Cardiac fibroblast (primary cell): ENCODE results near the gene FUZ.

Experiments used
- DNase-seq, 2 donors: peaks; one replicate each; pipeline versions ENCODE4 v3.0.0 to v3.0.0-alpha.2; 2010; ENCODE audit warnings: low read depth in 2 of 2
- H3K4me3 ChIP-seq, 2 donors: replicated peaks in 1 of 2; 1 replicate in 1 of 2; 2 replicates in 1 of 2; pipeline ENCODE4 v1.5.1; 2011; ENCODE audit warnings: low read depth in 2 of 2, low read length in 2 of 2, mild to moderate bottlenecking in 2 of 2, moderate library complexity in 1 of 2
- TF ChIP-seq, protein P1 (sequence below): IDR thresholded peaks from one replicate; pipeline ENCODE4 v1.5.1; 2011; ENCODE audit warnings: low read depth, mild to moderate bottlenecking, low read length, inconsistent platforms

FUZ gene

DNA sequence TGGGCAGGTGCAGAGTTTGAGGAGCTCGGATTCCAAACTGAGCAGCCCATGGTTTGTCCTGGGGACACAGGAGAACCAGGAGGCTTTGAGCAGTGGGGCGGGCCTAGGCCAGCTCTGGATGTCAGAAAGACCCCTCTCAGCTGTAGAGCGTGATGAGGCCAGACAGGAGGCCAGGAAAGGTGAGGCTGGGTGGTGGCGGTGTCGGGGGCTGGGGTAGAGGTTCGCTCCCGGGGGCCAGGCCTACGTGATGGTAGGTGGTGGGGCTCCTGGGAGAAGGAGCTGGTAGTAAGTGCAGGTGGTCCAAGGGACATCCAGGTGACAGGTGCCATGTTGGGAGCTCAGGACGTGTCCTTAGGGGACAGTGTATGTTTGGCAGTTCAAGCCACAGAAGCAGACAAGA lies 24.3 kb upstream of the FUZ start:
- TF ChIP-seq, protein P1, sequence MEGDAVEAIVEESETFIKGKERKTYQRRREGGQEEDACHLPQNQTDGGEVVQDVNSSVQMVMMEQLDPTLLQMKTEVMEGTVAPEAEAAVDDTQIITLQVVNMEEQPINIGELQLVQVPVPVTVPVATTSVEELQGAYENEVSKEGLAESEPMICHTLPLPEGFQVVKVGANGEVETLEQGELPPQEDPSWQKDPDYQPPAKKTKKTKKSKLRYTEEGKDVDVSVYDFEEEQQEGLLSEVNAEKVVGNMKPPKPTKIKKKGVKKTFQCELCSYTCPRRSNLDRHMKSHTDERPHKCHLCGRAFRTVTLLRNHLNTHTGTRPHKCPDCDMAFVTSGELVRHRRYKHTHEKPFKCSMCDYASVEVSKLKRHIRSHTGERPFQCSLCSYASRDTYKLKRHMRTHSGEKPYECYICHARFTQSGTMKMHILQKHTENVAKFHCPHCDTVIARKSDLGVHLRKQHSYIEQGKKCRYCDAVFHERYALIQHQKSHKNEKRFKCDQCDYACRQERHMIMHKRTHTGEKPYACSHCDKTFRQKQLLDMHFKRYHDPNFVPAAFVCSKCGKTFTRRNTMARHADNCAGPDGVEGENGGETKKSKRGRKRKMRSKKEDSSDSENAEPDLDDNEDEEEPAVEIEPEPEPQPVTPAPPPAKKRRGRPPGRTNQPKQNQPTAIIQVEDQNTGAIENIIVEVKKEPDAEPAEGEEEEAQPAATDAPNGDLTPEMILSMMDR, result no peak
- no peak for DNase-seq
- H3K4me3 ChIP-seq, result no peak overlapping the region

DNA sequence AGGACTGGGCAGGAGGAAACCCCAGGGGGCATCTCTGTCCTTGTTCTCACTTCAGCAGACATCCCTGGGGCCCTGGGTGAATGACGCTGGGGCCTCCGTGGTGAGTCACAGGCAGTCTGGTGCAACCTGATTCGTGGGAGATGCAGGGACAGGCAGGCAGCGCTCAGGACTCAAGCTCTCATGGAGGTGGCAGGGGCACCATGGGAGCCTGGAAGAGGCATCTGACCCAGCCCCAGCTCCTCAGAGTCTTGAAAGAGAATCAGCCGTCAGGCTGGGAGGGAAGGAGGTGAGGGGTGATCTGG lies 23.9 kb upstream of the FUZ start:
- H3K4me3 ChIP-seq, result no peak overlapping the region
- TF ChIP-seq, protein P1, result no peak
- DNase-seq, result peak in 1 of 2 donors; percentile 50

DNA sequence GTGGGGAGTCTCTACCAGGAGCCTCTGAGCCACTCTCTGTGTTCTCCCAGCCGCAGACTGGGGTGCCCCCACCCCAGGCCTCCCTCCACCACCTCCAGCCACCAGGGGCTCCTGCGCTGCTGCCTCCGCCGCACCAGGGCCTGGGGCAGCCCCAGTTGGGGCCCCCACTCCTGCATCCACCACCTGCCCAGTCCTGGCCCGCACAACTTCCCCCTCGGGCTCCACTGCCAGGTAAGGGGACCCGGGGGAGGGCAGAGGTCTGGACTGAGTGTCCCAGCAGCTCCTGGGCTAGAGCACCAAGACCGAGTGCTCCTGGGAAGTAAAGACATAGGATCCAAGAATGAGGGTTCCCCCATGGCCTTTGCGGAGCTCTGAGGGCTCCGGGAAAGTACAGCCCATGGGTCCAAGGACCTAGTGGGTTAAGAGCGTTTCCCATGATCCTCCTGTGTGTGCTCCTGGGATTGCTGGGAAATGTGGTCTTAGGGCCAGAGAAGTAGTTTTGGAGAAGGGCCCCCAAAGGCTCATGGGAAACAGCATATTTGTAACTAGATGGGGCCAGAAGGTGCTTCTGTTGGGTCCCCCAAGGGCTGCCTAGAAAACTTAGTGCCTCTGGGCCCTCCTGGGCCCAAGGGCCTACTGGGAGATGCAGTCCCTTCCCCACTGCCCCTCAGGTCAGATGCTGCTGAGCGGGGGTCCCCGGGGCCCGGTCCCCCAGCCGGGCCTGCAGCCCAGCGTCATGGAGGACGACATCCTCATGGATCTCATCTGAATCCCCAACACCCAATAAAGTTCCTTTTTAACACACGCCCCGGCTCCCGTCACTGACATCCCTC lies 23.3 kb upstream of the FUZ start:
- DNase-seq, result no peak
- TF ChIP-seq, protein P1, result no peak
- no peak overlapping the region for H3K4me3 ChIP-seq

GRCh38 chr19:49835562-49835961 lies 22.5 kb upstream of the FUZ start:
- H3K4me3 ChIP-seq, result no peak overlapping the region
- TF ChIP-seq, protein P1, result no peak
- DNase-seq, result no peak

DNA sequence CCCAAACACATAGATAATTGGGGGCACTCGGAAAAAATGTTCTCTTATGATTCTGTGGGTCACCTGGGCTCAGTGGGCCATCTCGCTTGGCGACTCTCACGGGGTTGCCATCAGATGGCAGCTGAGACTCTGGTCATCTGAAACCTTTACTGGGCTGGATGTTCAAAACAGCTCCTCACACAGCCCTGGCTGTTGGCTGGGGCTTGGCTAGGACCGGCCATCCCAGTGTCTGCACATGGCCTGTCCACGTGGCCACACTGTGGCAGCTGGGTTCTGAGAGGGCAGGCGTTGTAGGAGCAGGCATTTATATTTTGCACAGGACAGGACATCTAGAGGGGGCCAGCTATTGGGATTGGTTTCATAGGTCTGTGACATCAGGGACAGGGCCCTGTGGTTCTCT lies 20.5 kb upstream of the FUZ start:
- TF ChIP-seq, protein P1, result no peak
- DNase-seq, result no peak

DNA sequence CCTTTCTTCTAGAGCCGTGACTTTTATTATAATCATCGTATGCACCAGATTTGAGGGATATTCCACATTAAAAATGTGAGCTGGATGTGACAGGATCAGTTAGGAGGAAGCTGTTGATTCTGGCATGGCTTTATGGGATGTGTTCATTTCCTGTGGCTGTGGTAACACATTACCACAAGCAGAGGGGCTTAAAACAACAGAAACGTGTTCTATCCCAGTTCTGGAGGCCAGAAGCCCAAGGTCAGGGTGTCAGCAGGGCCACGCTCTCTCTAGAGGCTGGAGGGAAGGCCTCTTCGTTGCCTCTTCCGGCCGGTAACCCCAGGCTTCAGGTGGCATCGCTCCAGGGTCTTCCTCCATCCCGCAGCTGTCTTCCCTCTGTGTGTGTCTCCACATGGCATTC lies 19.5 kb upstream of the FUZ start:
- H3K4me3 ChIP-seq, result no peak overlapping the region
- TF ChIP-seq, protein P1, result no peak
- DNase-seq, result no peak

More for the DNA sequence above, 20.5 kb upstream of the FUZ start:
- no peak overlapping the region for H3K4me3 ChIP-seq

DNA sequence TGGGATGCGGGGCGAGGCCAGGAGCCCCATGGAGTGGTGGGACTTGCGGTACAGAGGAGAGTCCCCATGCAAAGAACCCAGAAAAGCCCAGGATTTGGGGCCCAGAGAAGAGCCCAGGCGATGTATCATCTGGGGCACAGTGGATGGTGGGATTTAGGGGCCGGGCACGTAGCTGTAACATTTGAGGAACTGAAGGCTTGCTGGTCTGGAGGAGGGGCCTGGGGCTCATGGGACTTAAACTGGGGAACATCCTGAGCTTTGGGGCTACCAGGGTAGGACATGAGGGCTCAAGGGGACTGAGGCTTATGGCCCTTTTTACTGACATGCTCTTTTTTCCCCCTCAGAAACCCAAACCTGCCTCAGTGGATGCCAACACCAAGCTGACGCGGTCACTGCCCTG lies 18.5 kb upstream of the FUZ start:
- no peak for DNase-seq
- H3K4me3 ChIP-seq, result no peak overlapping the region
- TF ChIP-seq, protein P1, result no peak
